H9 (cell line): ENCODE data around the gene ALPG. TPM values are rescaled to one million over a fixed set of nuclear protein-coding genes. Genes with fewer than 3 reads are reported as not detected.
"Not testable (repeated sequence)": the region's sequence is repeated elsewhere in the genome, so short reads cannot be mapped to it uniquely, and the experiment has no call there.

Source experiments
- DNase-seq: peaks from one replicate; pipeline ENCODE4 v3.0.0-alpha.2; 2017
- H2AFZ ChIP-seq: one replicate; pipeline ENCODE4 v1.6.1; 2013; ENCODE audit warnings: mild to moderate bottlenecking, low read length, control low read depth, moderate library complexity
- H2AK5ac ChIP-seq: 2 replicates; pipeline ENCODE4 v1.6.1; 2013; ENCODE audit warnings: low read length, control low read depth, mixed read lengths; ENCODE audit not compliant: insufficient read length
- H2BK120ac ChIP-seq: one replicate; pipeline ENCODE4 v1.6.1; 2013; ENCODE audit warnings: low read depth, mild to moderate bottlenecking, low read length, control low read depth, inconsistent platforms; ENCODE audit not compliant: poor library complexity, severe bottlenecking
- H2BK12ac ChIP-seq: 2 replicates; pipeline ENCODE4 v1.6.1; 2013; ENCODE audit warnings: low read length, control low read depth, mixed read lengths, low read depth; ENCODE audit not compliant: insufficient read length
- H2BK15ac ChIP-seq: 2 replicates; pipeline ENCODE4 v1.6.1; 2013; ENCODE audit warnings: low read depth, low read length, control low read depth
- H2BK20ac ChIP-seq: one replicate; pipeline ENCODE4 v1.6.1; 2013; ENCODE audit warnings: low read depth, mild to moderate bottlenecking, low read length, control low read depth, inconsistent platforms; ENCODE audit not compliant: poor library complexity, severe bottlenecking
- H2BK5ac ChIP-seq: 2 replicates; pipeline ENCODE4 v1.6.1; 2013; ENCODE audit warnings: low read length, control low read depth, mixed read lengths; ENCODE audit not compliant: insufficient read length
- H3K14ac ChIP-seq: 2 replicates; pipeline ENCODE4 v1.6.1; 2013; ENCODE audit warnings: low read length, control low read depth; ENCODE audit not compliant: insufficient read depth
- H3K18ac ChIP-seq: 2 replicates; pipeline ENCODE4 v1.6.1; 2013; ENCODE audit warnings: low read depth, mild to moderate bottlenecking, mixed read lengths, low read length, control low read depth; ENCODE audit not compliant: insufficient read length
- H3K23ac ChIP-seq: 2 replicates; pipeline ENCODE4 v1.6.1; 2013; ENCODE audit warnings: low read length, control low read depth, mixed read lengths, low read depth; ENCODE audit not compliant: insufficient read length
- H3K23me2 ChIP-seq: 2 replicates; pipeline ENCODE4 v1.6.1; 2013; ENCODE audit warnings: low read depth, mild to moderate bottlenecking, mixed read lengths, low read length, control low read depth; ENCODE audit not compliant: insufficient read length, poor library complexity, severe bottlenecking
- H3K27ac ChIP-seq: 2 replicates; pipeline ENCODE4 v1.5.1; 2013; ENCODE audit warnings: low read length, control low read depth, mixed read lengths, low read depth; ENCODE audit not compliant: insufficient read length
- H3K27me3 ChIP-seq: 2 replicates; pipeline ENCODE4 v1.6.1; 2013; ENCODE audit warnings: low read length, control low read depth, inconsistent platforms; ENCODE audit not compliant: insufficient read depth
- H3K4ac ChIP-seq: 2 replicates; pipeline ENCODE4 v1.6.1; 2013; ENCODE audit warnings: low read depth, mild to moderate bottlenecking, control low read depth, inconsistent platforms, low read length, moderate library complexity
- H3K4me1 ChIP-seq: 2 replicates; pipeline ENCODE4 v1.6.1; 2013; ENCODE audit warnings: low read length, control low read depth, inconsistent platforms; ENCODE audit not compliant: insufficient read depth
- H3K4me2 ChIP-seq: 2 replicates; pipeline ENCODE4 v1.6.1; 2013; ENCODE audit warnings: low read length, control low read depth, mixed read lengths; ENCODE audit not compliant: insufficient read length, insufficient read depth
- H3K56ac ChIP-seq: 2 replicates; pipeline ENCODE4 v1.6.1; 2013; ENCODE audit warnings: low read depth, mild to moderate bottlenecking, mixed read lengths, low read length, control low read depth; ENCODE audit not compliant: insufficient read length
- H3K79me1 ChIP-seq: 2 replicates; pipeline ENCODE4 v1.6.1; 2013; ENCODE audit warnings: low read depth, mild to moderate bottlenecking, moderate library complexity, low read length, control low read depth, inconsistent platforms; ENCODE audit not compliant: insufficient read depth, poor library complexity, severe bottlenecking
- H3K79me2 ChIP-seq: 2 replicates; pipeline ENCODE4 v1.6.1; 2013; ENCODE audit warnings: low read length, control low read depth, inconsistent platforms; ENCODE audit not compliant: insufficient read depth
- H3K9ac ChIP-seq: 2 replicates; pipeline ENCODE4 v1.6.1; 2013; ENCODE audit warnings: low read length, control low read depth, mixed read lengths; ENCODE audit not compliant: insufficient read length; ENCODE audit errors: extremely low read depth
- H3K9me3 ChIP-seq: one replicate; pipeline ENCODE4 v1.6.1; 2013; ENCODE audit warnings: low read depth, low read length, inconsistent platforms; ENCODE audit not compliant: control insufficient read depth
- H3T11ph ChIP-seq: one replicate; pipeline ENCODE4 v1.6.1; 2013; ENCODE audit warnings: mild to moderate bottlenecking, low read length, control low read depth, inconsistent platforms
- H4K20me1 ChIP-seq: one replicate; pipeline ENCODE4 v1.6.1; 2013; ENCODE audit not compliant: control insufficient read depth, insufficient read length, insufficient read depth
- H4K5ac ChIP-seq: 2 replicates; pipeline ENCODE4 v1.6.1; 2013; ENCODE audit warnings: low read depth, mild to moderate bottlenecking, mixed read lengths, low read length, control low read depth; ENCODE audit not compliant: insufficient read length
- H4K8ac ChIP-seq: replicated peaks from 2 replicates; pipeline ENCODE4 v1.6.1; 2013; ENCODE audit warnings: low read length, control low read depth, mixed read lengths, low read depth; ENCODE audit not compliant: insufficient read length
- H4K91ac ChIP-seq: 2 replicates; pipeline ENCODE4 v1.6.1; 2013; ENCODE audit warnings: low read depth, mild to moderate bottlenecking, moderate library complexity, mixed read lengths, low read length, control low read depth; ENCODE audit not compliant: insufficient read length
- H3K27ac Mint-ChIP-seq, 3 experiments: 2 replicates in 2 of 3; 3 replicates in 1 of 3; pipeline ENCODE4 v1.8.0; 2020 to 2021; ENCODE audit warnings: mixed read lengths in 3 of 3, mild to moderate bottlenecking in 1 of 3, moderate library complexity in 1 of 3
- H3K27me3 Mint-ChIP-seq: 2 replicates; pipeline ENCODE4 v1.8.0; 2021; ENCODE audit warnings: low read depth, mild to moderate bottlenecking, moderate library complexity, mixed read lengths
- H3K36me3 Mint-ChIP-seq, 3 experiments: 2 replicates in 2 of 3; 3 replicates in 1 of 3; pipeline ENCODE4 v1.8.0; 2020 to 2021; ENCODE audit warnings: low read depth in 3 of 3, mixed read lengths in 3 of 3; ENCODE audit not compliant: insufficient read depth in 1 of 3
- H3K4me1 Mint-ChIP-seq, 2 experiments: 2 replicates each; pipeline ENCODE4 v1.8.0; 2020; ENCODE audit warnings: mixed read lengths in 2 of 2
- H3K4me3 Mint-ChIP-seq, 2 experiments: 2 replicates in 1 of 2; 3 replicates in 1 of 2; pipeline ENCODE4 v1.8.0; 2020 to 2021; ENCODE audit warnings: mild to moderate bottlenecking in 2 of 2, mixed read lengths in 2 of 2, moderate library complexity in 1 of 2
- H3K9me3 Mint-ChIP-seq, 2 experiments: 2 replicates in 1 of 2; 3 replicates in 1 of 2; pipeline ENCODE4 v1.8.0; 2020; ENCODE audit warnings: mild to moderate bottlenecking in 2 of 2, mixed read lengths in 2 of 2, moderate library complexity in 1 of 2
- CTCF ChIP-seq: fragments of 200-600 bp; sonication (generic); conservative IDR thresholded peaks from 3 replicates; pipeline ENCODE4 v1.8.0; 2021; ENCODE audit warnings: antibody characterized with exemption, mild to moderate bottlenecking
- WGBS: extraction: QIAGEN DNeasy Blood & Tissue Kit; methylation state at CpG from one replicate; pipeline ENCODE4 v1.1.7; 2013; ENCODE audit warnings: missing lambda C conversion rate, low lambda C conversion rate, mixed read lengths; ENCODE audit not compliant: insufficient read length; ENCODE audit errors: extremely low coverage; 5-methylcytosine and 5-hydroxymethylcytosine counted together
- total RNA-seq: library from RNA; stranded (reverse); gene quantifications from 2 replicates; pipeline ENCODE4 v1.2.1, GENCODE V29; 2021

ALPG gene
- total RNA-seq, 1 experiment from 2014 or later, result 1.3 TPM

GRCh38 chr2:232440220-232441018, 33.8 kb downstream of the ALPG start:
- WGBS, result no CpG with 5 or more reads among the region's 16 CpGs
- H4K8ac ChIP-seq, H3K27ac ChIP-seq, H3K14ac ChIP-seq, H3K79me1 ChIP-seq, H3K27ac Mint-ChIP-seq, H2BK120ac ChIP-seq, H3K36me3 Mint-ChIP-seq, H3K4me1 ChIP-seq, H2AK5ac ChIP-seq, H3K23ac ChIP-seq, H3K9me3 Mint-ChIP-seq, H2BK5ac ChIP-seq, H3K27me3 Mint-ChIP-seq, H4K5ac ChIP-seq, H3K56ac ChIP-seq, H2BK12ac ChIP-seq, H3K9ac ChIP-seq, H2BK20ac ChIP-seq, H3K4me3 Mint-ChIP-seq, H3K18ac ChIP-seq, H3T11ph ChIP-seq, H3K23me2 ChIP-seq, H3K27me3 ChIP-seq, H2BK15ac ChIP-seq, H3K4ac ChIP-seq, H3K9me3 ChIP-seq, H3K4me2 ChIP-seq, H4K91ac ChIP-seq, H2AFZ ChIP-seq, H4K20me1 ChIP-seq, H3K79me2 ChIP-seq: not testable (repeated sequence)
- peak; percentile 93 for DNase-seq
- peak; percentile 89 for TF ChIP-seq CTCF
- peaks cover 12 to 16% of the 10 kb centered on the region in 2 experiments for H3K4me1 Mint-ChIP-seq
